ENCODE data around the gene HRK. TPM values are rescaled to one million over a fixed set of nuclear protein-coding genes. Genes with fewer than 3 reads are reported as not detected.

The HRK gene
- polyA plus RNA-seq, 3 donors, result 0.15 TPM; not detected in 2

DNA sequence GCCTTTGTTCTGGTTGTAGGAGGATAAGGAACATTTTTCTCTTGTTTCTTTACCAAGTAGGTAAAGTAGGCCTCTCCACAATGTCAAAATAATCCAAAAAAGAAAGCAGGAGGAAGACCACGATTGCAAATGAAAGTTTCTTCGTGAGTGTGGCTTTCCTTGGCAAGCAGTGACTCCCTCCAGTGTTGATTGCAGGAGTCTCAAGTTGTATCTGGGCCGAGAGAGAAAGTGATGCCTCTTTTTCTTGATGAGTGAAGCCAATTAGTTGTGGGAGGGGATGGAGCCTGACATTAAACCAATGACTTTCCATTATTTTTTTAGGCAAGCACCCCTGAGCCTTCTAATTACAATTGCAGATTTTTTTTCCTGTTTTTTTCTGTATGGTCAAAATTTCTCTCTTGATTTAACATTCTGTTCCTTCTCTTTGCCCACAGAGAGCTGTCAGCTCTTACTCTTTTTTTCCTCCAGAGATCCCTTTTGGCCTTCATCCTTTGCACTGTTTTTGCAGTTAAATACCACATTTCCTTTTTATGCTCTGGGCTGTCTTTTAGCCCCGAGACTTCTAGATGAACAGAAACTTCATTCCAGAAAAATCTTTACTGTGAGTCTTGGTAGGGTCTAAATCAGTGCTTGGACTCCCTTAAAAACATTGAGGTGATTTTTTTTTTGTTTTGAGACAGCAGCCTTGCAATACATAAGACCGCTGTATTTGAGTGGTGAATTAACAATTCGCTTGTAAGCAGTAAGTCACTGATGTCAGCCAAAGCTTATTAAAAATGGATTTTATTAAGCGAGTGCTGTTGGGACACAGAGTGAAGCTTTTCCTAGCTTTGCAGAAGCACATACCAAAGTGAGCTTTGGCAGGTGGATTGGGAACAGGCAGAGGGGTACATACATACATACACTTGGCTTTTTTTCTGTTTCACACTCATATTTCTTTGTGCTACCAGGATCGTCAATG lies 45.3 kb upstream of the HRK start:
- H3K27ac ChIP-seq (ENCODE audit: low read depth in 1 of 2, low read length in 2 of 2), result no peak overlapping the region
- H3K27me3 ChIP-seq (ENCODE audit: control insufficient read depth in 2 of 2, insufficient read depth in 2 of 2, low read length in 2 of 2), result no peaks in the 10 kb centered on the region
- Mint-ChIP-seq H3K4me1 (peaks cover 23% of the 10 kb centered on the region), H3K27me3 (ENCODE audit: low read depth in 3 of 3) (no peaks in the 10 kb centered on the region), H3K27ac (no peak overlapping the region), H3K4me3 (no peak overlapping the region), H3K36me3 (peaks cover 17 to 18% of the 10 kb centered on the region in 2 donors), H3K9me3 (peaks cover 0 to 2% (median 0%) of the 10 kb centered on the region in 7 donors)
- 88% methylated on average over 5 of the region's 8 CpGs for WGBS (ENCODE audit: insufficient coverage)
- H3K9me3 ChIP-seq (replicated peaks in 1 of 2; ENCODE audit: control insufficient read depth in 1 of 2, insufficient read depth in 1 of 2, low read length in 2 of 2), result no peaks in the 10 kb centered on the region
- no peak overlapping the region for H3K4me2 ChIP-seq (replicated peaks; ENCODE audit: extremely low read depth, low read length, poor library complexity, severe bottlenecking)
- no peaks in the 10 kb centered on the region for H4K20me1 ChIP-seq (ENCODE audit: insufficient read depth, low read length)
- no peaks in the 10 kb centered on the region for H3K79me2 ChIP-seq (ENCODE audit: insufficient read depth, low read length)
- peaks cover 6 to 11% of the 10 kb centered on the region in 2 donors for H3K4me1 ChIP-seq (ENCODE audit: control insufficient read depth in 1 of 2, insufficient read depth in 2 of 2, low read length in 2 of 2)
- peaks cover 0 to 10% of the 10 kb centered on the region in 2 donors for H3K36me3 ChIP-seq (replicated peaks in 1 of 2; ENCODE audit: control insufficient read depth in 1 of 2, insufficient read depth in 2 of 2, low read length in 2 of 2)
- intact Hi-C loops (cut with micrococcal nuclease), result no loop called here
- H2AFZ ChIP-seq (ENCODE audit: insufficient read depth, low read depth, low read length, poor library complexity, severe bottlenecking), result no peak overlapping the region
- TF ChIP-seq, protein P1, sequence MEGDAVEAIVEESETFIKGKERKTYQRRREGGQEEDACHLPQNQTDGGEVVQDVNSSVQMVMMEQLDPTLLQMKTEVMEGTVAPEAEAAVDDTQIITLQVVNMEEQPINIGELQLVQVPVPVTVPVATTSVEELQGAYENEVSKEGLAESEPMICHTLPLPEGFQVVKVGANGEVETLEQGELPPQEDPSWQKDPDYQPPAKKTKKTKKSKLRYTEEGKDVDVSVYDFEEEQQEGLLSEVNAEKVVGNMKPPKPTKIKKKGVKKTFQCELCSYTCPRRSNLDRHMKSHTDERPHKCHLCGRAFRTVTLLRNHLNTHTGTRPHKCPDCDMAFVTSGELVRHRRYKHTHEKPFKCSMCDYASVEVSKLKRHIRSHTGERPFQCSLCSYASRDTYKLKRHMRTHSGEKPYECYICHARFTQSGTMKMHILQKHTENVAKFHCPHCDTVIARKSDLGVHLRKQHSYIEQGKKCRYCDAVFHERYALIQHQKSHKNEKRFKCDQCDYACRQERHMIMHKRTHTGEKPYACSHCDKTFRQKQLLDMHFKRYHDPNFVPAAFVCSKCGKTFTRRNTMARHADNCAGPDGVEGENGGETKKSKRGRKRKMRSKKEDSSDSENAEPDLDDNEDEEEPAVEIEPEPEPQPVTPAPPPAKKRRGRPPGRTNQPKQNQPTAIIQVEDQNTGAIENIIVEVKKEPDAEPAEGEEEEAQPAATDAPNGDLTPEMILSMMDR (IDR thresholded peaks at IDR 0.05), result no peak
- no peak overlapping the region for H3K9ac ChIP-seq (ENCODE audit: insufficient read depth, low read length, poor library complexity, severe bottlenecking)
- no peak for DNase-seq
- H3K4me3 ChIP-seq (replicated peaks in 1 of 3; ENCODE audit: low read depth in 2 of 3, low read length in 3 of 3), result no peak overlapping the region

DNA sequence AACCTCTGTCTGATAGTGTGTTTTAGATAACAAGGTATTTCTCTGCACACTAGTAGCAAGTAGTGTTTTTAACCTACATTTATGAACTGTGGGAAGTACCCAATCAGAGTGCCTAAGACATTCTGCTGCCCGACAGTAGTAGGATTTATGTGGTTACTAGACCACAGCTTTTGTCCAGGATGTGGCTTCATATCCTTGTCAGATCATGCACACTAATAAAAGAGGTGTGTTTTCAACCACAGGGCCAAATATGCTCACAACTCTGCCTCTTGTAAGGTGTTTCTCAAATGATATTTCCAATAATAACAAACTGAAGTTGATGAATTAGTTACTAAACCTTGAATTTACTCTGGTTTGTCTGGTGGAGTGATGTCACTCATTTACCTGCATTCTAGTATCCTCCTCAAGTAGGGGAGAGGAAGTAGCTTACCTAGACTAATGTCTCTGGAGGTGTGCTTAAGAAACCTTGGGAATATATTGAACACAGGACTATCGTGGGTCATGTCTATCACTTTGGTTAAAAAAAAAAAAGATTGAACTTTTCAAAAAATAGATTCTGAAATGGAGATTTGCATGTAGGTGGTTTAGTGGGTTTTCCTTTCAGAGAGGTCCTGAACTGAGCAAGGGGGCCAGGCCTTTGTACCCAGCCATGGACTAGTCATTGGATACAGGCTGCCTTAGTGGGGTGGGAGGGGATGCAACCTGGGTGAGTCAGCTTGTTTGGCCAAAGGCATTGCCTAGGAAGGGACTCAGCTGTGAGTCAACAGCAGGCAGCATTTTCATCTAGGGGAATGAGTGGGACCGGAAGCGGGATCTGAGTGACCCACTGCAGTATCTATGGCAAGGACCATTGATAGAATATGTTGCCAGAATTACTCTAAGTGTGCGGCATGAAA lies 43.6 kb upstream of the HRK start:
- TF ChIP-seq, protein P1 (IDR thresholded peaks at IDR 0.05), result no peak
- Histone ChIP-seq H3K4me3 (replicated peaks in 1 of 3; ENCODE audit: low read depth in 2 of 3, low read length in 3 of 3) (no peak overlapping the region), H3K4me2 (replicated peaks; ENCODE audit: extremely low read depth, low read length, poor library complexity, severe bottlenecking) (no peak overlapping the region), H3K79me2 (ENCODE audit: insufficient read depth, low read length) (no peaks in the 10 kb centered on the region), H4K20me1 (ENCODE audit: insufficient read depth, low read length) (no peaks in the 10 kb centered on the region), H2AFZ (ENCODE audit: insufficient read depth, low read depth, low read length, poor library complexity, severe bottlenecking) (no peak overlapping the region), H3K9me3 (replicated peaks in 1 of 2; ENCODE audit: control insufficient read depth in 1 of 2, insufficient read depth in 1 of 2, low read length in 2 of 2) (no peaks in the 10 kb centered on the region), H3K36me3 (replicated peaks in 1 of 2; ENCODE audit: control insufficient read depth in 1 of 2, insufficient read depth in 2 of 2, low read length in 2 of 2) (peaks cover 0 to 17% of the 10 kb centered on the region in 2 donors), H3K4me1 (ENCODE audit: control insufficient read depth in 1 of 2, insufficient read depth in 2 of 2, low read length in 2 of 2) (peaks cover 2 to 3% of the 10 kb centered on the region in 2 donors), H3K27ac (ENCODE audit: low read depth in 1 of 2, low read length in 2 of 2) (no peak overlapping the region), H3K9ac (ENCODE audit: insufficient read depth, low read length, poor library complexity, severe bottlenecking) (no peak overlapping the region), H3K27me3 (ENCODE audit: control insufficient read depth in 2 of 2, insufficient read depth in 2 of 2, low read length in 2 of 2) (no peaks in the 10 kb centered on the region)
- H3K9me3 Mint-ChIP-seq, result peaks cover 0 to 2% (median 0%) of the 10 kb centered on the region in 7 donors
- no peaks in the 10 kb centered on the region for H3K27me3 Mint-ChIP-seq (ENCODE audit: low read depth in 3 of 3)
- H3K4me3 Mint-ChIP-seq, result no peak overlapping the region
- DNase-seq, result no peak
- intact Hi-C loops (cut with micrococcal nuclease), result no loop called here
- H3K27ac Mint-ChIP-seq, result peak overlapping the region in 1 of 7 donors; percentile 35
- H3K36me3 Mint-ChIP-seq, result peaks cover 17 to 21% of the 10 kb centered on the region in 2 donors
- H3K4me1 Mint-ChIP-seq, result peaks cover 13% of the 10 kb centered on the region
- 77% methylated on average over 4 of the region's 5 CpGs for WGBS (ENCODE audit: insufficient coverage)
